Non-pigmented ciliary epithelial cell (primary cell): ENCODE results near the gene AANAT.
"Not testable (repeated sequence)": the region's sequence is repeated elsewhere in the genome, so short reads cannot be mapped to it uniquely, and the experiment has no call there.

Experiments used
- DNase-seq: peaks from one replicate; pipeline ENCODE4 v3.0.0-alpha.2; 2010; ENCODE audit warnings: low read depth

AANAT gene

DNA sequence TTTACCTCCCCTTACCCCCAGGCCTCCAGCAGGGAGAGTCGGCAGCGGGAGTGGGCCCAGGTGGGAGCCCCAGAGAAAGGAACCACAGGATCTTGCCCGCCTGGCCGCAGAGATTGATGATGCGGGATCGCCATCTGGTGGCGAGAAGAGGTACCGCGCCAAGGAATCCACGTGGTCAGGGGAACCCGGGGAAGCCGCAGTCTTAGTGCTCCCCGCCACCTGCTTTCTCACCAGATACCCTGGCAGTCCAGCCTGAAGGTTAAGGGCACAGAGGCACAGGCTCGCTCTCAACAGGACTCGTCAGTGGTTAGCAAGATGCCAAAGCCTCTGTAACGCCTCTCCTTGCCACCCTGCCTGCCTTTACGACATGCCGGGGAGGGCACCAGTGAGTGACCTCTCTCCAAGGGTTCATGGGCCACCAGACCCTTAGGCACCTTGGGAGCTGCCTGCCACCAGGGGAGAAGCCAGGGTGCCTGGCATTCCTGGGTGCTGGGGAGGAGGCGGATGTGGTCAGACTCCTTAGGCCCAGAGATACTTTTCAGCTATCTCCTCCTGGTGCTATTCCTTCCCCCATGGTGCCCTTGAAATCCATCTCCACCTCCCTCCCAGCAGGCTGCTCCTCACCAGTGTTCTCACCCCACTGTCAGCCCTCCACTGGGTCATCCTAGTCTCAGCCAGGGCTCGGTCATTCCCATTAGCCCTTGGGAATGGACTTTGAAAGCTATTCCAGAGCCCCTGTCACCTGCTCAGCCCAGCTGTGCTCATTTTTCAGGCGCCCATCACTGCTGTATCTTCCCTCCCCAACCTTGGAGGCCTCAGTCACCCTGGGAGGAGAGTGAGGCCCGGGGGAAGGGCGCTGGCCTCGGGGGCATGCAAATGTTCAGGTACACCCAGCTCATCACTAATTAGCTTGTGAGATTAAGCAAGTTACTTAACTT is 39.3 kb downstream of the AANAT start:
- no peak for DNase-seq

- DNase-seq, result not testable (repeated sequence)
These were observed 41.2 kb downstream of the AANAT start for GRCh38 chr17:76508472-76509063.

DNA sequence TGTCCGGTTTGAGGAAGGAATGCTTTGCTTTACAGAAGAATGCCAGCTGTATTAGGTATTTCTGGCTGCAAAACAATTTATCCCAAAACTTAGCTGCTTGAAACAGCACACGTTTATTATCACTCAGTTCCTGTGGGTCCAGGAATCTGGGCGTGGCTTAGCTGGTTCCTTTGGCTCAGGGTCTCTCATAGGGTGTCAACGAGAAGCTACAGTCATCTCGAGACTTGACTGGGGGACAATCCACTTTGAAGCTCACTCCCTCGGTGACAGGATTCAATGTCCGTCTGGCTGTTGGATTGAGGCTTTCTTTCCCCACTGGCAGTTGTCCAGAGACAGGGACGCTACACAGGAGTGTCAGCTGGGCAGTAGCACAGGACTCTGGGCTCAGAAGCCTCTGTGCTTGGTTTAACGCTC is 43.4 kb downstream of the AANAT start:
- no peak for DNase-seq

GRCh38 chr17:76511668-76512365 is 44.4 kb downstream of the AANAT start:
- DNase-seq, result no peak

DNA sequence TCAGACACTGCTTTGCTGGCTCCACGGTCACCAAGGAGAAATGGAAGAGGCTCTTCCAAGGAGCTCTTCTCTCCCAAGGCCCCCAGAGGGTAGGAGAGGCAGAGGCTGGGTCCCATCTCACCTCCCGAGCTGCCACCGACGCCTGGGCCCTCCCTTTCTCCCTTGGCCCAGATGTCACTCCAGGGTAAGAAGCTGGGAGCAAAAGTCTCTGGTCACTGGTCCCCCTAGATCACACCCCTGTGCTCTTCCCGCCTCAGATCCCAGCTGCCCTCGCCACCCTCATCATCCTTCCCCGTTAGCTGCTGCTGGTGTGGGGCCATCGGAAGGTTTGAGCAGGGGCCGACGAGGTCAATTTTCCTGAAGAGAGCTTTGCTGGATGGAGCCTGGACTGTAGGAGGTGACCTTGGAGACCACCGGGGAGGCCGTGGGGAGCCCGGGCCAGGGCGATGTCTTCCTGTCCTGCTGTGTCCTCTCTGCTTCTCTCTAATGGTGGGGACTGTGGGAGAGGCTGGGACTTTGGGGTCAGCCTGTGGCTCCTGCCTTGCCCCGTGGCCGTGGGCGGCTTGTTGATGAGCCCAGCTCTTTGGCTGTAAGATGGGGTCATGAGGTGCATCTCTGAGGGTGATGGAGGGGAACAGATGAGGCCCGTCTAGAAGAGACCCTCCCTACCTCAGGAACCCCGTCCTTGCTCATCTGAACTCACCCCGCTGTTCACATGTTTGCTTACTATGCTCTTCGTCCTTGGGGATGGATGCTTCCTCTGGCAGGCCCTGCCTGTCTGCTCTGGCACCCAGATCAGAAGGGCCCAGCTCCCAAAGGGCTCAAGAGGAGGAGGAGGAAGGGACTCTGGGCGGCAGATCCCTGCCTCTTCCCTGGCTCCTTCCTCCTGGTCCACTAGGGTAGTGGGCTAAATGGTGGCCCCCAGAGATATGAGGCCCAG is 45.2 kb downstream of the AANAT start:
- DNase-seq, result no peak

DNA sequence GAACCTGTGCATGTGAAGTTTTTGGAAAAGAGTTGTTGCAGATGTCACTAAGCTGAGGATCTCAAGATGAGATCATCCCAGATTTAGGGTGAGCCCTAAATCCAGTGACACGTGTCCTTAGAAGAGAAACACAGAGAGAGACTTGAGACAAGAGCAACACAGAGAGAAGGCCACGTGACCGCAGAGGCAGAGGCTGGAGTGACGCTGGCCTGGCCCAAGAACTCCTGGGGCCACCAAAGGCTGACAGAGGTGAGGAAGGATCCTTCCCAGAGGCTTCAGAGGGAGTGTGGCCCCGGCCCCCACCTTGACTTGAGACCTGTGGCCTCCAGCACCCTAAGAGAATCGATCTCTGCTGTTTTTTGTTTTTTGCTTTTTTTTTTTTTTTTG is 45.9 kb downstream of the AANAT start:
- no peak for DNase-seq

DNA sequence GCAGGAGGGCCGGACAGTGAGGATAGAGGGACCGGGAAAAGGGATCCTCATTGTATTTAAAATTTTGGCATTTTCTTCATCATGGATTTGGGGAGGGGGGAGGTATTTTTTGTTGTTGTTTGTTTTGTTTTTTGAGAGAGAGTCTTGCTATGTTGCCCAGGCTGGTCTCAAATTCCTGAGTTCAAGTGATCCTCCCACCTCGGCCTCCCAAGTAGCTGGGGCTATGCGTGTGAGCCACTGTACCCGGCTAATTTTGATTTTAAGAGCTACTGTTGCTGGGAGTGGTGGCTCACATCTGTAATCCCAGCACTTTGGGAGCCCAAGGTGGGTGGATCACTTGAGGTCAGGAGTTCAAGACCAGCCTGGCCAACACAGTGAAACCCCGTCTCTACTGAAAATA is 47.0 kb downstream of the AANAT start:
- DNase-seq, result not testable (repeated sequence)

DNA sequence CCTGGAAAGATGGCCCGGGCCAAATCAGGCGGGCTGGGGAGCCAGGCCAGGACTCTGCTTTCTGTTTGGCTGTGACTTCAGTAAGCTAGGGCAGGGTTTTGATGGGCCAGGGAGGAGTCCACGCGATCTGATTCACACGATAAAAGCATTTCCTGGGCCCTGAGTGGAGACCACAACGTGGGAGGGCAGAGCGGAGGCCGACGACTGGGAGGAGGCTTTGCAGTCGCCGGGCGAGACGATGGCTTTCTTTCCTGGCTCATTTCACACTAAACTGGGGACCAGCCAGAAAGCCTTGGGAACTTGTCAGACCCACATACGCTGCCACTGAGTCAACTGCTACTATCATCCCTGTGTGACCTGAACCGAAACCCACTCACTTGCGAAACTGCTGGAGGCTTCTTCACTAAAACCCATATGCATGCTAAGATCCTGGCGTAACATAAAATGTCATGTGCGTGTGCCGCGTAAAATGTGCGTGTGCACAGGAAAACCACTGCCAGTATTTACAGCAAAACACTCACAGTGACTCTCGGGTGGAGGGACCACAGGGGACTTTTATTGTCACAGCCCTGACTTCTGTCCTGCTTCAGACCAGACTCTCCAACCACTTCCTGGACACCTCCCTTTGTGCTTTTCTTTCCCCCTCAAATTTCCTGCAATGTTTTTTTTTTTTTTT is 48.0 kb downstream of the AANAT start:
- DNase-seq, result peak; percentile 61

- no peak for DNase-seq
These were observed 50.2 kb downstream of the AANAT start for GRCh38 chr17:76517638-76518038.

DNA sequence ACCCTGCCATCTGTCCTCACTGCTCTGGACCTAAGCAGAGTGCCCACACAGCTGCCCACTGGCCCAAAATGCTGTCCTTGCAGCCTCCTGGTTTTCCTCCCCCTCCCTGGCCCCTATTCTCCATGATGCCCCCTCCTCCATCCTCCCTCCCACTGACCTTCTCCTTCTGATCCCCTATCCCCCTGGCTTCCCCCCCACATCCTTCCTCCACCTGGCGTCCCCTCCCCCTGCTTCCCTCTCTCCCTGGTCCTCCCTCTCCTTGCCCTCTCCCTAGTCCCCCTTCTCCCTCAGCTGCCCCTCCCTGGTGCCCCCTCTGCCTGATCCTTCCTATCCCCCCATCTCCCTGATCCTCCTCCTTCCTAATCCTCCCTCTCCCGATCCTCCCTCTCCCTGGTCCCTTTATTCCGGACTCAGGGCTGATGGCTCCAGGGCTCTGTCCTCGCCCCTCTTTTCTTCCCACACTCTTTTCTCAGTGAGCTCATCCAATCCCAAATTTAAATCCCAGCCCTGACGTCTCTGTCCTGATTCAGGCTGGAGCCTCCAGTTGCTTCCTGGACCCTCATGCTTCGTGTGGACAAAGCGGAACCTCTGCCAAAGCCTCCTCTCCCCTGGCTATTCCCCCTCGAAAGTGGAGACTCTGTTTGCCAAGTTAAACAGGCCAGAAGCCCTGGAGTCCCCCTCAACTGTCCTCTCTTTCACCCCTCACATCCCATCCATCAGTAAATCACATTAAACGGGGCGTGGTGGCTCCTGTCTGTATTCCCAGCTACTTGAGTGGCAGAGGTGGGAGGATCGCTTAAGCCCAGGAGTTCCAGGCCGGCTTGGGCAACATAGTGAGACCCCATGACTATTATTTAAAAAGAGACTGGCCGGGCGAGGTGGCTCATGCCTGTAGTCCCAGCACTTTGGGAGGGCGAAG is 51.9 kb downstream of the AANAT start:
- no peak for DNase-seq
